PC-9 (cell line): ENCODE data around the gene NUP54.

Source experiments
- CTCF ChIP-seq: fragments of 200-600 bp; sonication (generic); conservative IDR thresholded peaks from 2 replicates; pipeline ENCODE4 v1.6.1; 2017; ENCODE audit warnings: mixed run types, antibody characterized with exemption, mild to moderate bottlenecking, moderate library complexity
- EZH2 ChIP-seq: fragments of 200-600 bp; sonication (generic); IDR thresholded peaks from 2 replicates; pipeline ENCODE4 v1.8.0; 2017; ENCODE audit warnings: antibody characterized with exemption, low read depth

- TF ChIP-seq CTCF: no peak
- no peak for TF ChIP-seq EZH2
Measured at GRCh38 chr4:76074993-76075600, 73.1 kb downstream of the NUP54 start.
